Activated T-helper 9 cell treated with anti-CD3 and anti-CD28 coated beads, Interleukin-2, amount 50 U/mL, for 16 hours (primary cell): ENCODE results near the gene GIMAP4.
"Not testable (repeated sequence)": the region's sequence is repeated elsewhere in the genome, so short reads cannot be mapped to it uniquely, and the experiment has no call there.

Experiments used
- DNase-seq: peaks from one replicate; pipeline ENCODE4 v3.0.0-alpha.2; 2020; ENCODE audit warnings: low read depth

GIMAP4 gene

GRCh38 chr7:150567169-150567568 is at the start of gene GIMAP4:
Gene GIMAP4, plus strand, starts transcription at chr7:150567390. Its CDS starts 2,512 bp downstream, at chr7:150569902.
- DNase-seq, result no peak

- DNase-seq, result no peak
Observed at GRCh38 chr7:150519310-150519709, 47.9 kb upstream of the GIMAP4 start.

GRCh38 chr7:150520145-150520544 is 47.0 kb upstream of the GIMAP4 start:
- no peak for DNase-seq

- not testable (repeated sequence) for DNase-seq
Observed at GRCh38 chr7:150522931-150523330, 44.3 kb upstream of the GIMAP4 start.

- DNase-seq, result no peak
Observed at GRCh38 chr7:150524018-150524417, 43.2 kb upstream of the GIMAP4 start.

- no peak for DNase-seq
Observed at GRCh38 chr7:150531704-150532103, 35.5 kb upstream of the GIMAP4 start.

- DNase-seq, result no peak
Observed at GRCh38 chr7:150538259-150538658, 28.9 kb upstream of the GIMAP4 start.

- DNase-seq, result no peak
Observed at GRCh38 chr7:150553163-150553562, 14.0 kb upstream of the GIMAP4 start.

- DNase-seq, result no peak
Observed at GRCh38 chr7:150556521-150557138, 10.6 kb upstream of the GIMAP4 start.

GRCh38 chr7:150560486-150560885 is 6.7 kb upstream of the GIMAP4 start:
- DNase-seq, result no peak

GRCh38 chr7:150562919-150563318 is 4.3 kb upstream of the GIMAP4 start:
- no peak for DNase-seq

- no peak for DNase-seq
Observed at GRCh38 chr7:150564006-150564405, 3.2 kb upstream of the GIMAP4 start.

GRCh38 chr7:150564566-150564965 is 2.6 kb upstream of the GIMAP4 start:
- DNase-seq, result no peak

- DNase-seq, result no peak
Observed at GRCh38 chr7:150565239-150565638, 2.0 kb upstream of the GIMAP4 start.

- no peak for DNase-seq
Observed at GRCh38 chr7:150566123-150566522, 1.1 kb upstream of the GIMAP4 start.

GRCh38 chr7:150566572-150566971 is 618 bp upstream of the GIMAP4 start:
- no peak for DNase-seq

GRCh38 chr7:150567871-150568301 is 696 bp downstream of the GIMAP4 start:
- DNase-seq, result no peak

- no peak for DNase-seq
Observed at GRCh38 chr7:150568714-150569113, 1.5 kb downstream of the GIMAP4 start.

- no peak for DNase-seq
Observed at GRCh38 chr7:150569245-150569955, 2.2 kb downstream of the GIMAP4 start.

- DNase-seq, result no peak
Observed at GRCh38 chr7:150570556-150571465, 3.6 kb downstream of the GIMAP4 start.

GRCh38 chr7:150572496-150572895 is 5.3 kb downstream of the GIMAP4 start:
- DNase-seq, result no peak

- DNase-seq, result not testable (repeated sequence)
Observed at GRCh38 chr7:150579979-150580637, 12.9 kb downstream of the GIMAP4 start.
